Ecto neural progenitor cell (in vitro differentiated cells): ENCODE data around the gene MUC5AC.
"Not testable (repeated sequence)": the region's sequence is repeated elsewhere in the genome, so short reads cannot be mapped to it uniquely, and the experiment has no call there.

Source experiments
- DNase-seq: peaks from one replicate; pipeline ENCODE4 v3.0.0-alpha.2; 2018; ENCODE audit warnings: low spot score

MUC5AC gene

DNA sequence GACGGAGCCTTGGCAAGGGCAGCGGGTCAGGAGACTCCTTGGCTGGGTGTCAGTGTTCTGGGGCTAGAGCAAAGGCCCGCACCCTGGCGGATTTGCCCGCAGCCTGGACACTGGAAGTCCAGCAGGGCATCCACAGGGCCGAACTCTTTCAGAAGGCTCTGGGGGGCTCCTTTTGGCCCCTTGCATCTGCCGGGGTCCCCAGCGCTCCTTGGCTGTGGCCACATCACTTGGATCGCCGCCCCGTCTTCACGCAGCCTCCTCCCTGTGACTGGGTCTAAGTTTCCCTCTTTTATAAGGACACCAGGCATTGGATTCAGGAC, 20.0 kb downstream of the MUC5AC start:
- DNase-seq: no peak

DNA sequence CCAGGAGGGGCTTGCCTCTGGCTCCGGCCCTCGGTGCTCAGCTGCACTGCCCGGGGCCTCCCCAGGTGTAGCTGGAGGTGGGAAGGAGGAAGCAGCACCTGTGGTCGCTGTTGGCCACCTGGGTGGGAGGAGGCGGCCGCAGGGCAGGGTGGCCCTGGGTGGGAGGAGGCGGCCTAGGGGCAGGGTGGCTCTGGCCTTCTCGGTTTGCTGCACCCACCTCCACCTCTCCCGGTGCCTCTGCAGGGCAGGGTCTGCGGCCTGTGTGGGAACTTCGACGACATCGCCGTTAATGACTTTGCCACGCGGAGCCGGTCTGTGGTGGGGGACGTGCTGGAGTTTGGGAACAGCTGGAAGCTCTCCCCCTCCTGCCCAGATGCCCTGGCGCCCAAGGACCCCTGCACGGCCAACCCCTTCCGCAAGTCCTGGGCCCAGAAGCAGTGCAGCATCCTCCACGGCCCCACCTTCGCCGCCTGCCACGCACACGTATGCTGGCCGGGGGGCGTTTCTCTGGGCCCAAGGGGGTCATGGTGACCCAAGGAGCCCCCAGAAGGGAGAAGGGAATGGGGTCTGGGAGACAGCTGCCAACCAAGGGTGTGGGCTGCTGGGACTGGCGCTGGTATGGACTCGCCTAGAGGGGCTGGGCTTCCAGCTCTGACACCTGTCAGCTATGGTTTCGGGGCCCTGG, 20.6 kb downstream of the MUC5AC start:
- no peak for DNase-seq

GRCh38 chr11:1178906-1179305, 21.2 kb downstream of the MUC5AC start:
- no peak for DNase-seq

- DNase-seq: no peak
Measured at GRCh38 chr11:1179641-1180040, 21.9 kb downstream of the MUC5AC start.

DNA sequence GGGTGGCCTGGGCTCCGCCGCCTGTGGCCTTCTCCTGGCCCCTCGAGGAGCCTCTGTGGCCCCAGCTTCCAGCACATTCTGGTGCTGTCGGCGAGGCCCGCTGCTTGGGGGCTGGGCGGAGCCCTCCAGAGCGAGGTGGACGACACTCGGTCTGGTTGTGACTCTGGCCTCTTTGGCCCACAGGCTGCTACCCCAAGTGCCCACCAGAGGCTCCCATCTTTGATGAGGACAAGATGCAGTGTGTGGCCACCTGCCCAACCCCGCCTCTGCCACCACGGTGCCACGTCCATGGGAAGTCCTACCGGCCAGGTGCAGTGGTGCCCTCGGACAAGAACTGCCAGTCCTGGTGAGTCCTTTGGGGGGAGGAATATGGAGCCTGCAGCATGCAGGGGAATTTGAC, 22.4 kb downstream of the MUC5AC start:
- DNase-seq: no peak

DNA sequence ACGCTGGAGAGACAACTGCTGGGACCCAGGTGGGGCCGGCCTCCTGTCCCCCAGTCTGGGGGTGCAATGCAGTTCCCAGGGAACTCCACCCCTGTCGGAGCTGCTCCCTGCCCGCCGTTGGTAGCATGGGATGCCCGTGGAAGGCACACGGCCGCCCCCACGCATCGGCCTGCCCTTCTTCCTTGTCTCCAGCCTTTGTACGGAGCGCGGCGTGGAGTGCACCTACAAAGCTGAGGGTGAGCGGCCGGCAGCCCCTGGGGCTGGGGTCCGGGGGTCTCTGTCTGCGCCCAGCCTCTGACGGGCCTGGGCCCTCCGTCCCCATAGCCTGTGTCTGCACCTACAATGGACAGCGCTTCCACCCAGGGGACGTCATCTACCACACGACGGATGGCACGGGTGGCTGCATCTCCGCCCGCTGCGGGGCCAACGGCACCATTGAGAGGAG, 23.2 kb downstream of the MUC5AC start:
- no peak for DNase-seq

- no peak for DNase-seq
Measured at GRCh38 chr11:1181420-1181819, 23.7 kb downstream of the MUC5AC start.

DNA sequence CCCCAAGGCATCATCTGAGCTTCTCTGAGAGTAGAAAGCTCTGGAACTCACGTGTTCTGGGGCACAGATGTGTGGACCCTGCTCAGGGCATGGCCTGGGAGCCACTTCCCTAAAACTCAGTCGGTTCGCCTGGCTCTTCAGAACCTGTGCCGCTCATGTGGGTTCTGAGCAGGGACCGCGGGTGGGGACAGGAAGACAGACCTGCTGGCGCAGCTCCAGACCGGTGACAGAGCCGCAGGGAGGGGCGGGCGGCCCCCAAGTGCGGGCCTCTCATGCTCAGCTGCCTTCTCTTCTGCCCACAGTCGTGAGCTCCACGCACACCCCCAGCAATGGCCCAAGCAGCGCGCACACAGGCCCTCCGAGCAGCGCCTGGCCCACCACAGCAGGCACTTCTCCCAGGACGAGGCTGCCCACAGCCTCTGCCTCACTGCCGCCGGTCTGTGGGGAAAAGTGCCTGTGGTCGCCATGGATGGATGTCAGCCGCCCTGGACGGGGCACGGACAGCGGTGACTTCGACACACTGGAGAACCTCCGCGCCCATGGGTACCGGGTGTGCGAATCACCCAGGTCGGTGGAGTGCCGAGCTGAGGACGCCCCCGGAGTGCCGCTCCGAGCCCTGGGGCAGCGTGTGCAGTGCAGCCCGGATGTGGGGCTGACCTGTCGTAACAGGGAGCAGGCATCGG, 24.2 kb downstream of the MUC5AC start:
- no peak for DNase-seq

- not testable (repeated sequence) for DNase-seq
Measured at GRCh38 chr11:1184139-1184538, 26.4 kb downstream of the MUC5AC start.

GRCh38 chr11:1188451-1189130, 30.8 kb downstream of the MUC5AC start:
- not testable (repeated sequence) for DNase-seq

DNA sequence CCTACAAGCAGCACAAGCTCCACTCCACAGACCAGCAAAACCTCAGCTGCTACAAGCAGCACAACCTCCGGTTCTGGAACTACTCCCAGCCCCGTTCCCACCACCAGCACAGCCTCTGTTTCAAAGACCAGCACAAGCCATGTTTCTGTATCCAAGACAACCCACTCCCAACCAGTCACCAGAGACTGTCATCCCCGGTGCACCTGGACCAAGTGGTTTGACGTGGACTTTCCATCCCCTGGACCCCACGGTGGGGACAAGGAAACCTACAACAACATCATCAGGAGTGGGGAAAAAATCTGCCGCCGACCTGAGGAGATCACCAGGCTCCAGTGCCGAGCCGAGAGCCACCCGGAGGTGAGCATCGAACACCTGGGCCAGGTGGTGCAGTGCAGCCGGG, 32.1 kb downstream of the MUC5AC start:
- not testable (repeated sequence) for DNase-seq

DNA sequence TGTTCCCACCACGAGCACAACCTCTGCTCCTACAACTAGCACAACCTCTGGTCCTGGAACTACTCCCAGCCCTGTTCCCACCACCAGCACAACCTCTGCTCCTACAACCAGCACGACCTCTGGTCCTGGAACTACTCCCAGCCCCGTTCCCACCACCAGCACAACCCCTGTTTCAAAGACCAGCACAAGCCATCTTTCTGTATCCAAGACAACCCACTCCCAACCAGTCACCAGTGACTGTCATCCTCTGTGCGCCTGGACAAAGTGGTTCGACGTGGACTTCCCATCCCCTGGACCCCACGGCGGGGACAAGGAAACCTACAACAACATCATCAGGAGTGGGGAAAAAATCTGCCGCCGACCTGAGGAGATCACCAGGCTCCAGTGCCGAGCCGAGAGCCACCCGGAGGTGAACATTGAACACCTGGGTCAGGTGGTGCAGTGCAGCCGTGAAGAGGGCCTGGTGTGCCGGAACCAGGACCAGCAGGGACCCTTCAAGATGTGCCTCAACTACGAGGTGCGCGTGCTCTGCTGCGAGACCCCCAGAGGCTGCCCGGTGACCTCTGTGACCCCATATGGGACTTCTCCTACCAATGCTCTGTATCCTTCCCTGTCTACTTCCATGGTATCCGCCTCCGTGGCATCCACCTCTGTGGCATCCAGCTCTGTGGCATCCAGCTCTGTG, 34.2 kb downstream of the MUC5AC start:
- peak; percentile 27 for DNase-seq

- peak; percentile 28 for DNase-seq
Measured at GRCh38 chr11:1192741-1193325, 35.1 kb downstream of the MUC5AC start.

DNA sequence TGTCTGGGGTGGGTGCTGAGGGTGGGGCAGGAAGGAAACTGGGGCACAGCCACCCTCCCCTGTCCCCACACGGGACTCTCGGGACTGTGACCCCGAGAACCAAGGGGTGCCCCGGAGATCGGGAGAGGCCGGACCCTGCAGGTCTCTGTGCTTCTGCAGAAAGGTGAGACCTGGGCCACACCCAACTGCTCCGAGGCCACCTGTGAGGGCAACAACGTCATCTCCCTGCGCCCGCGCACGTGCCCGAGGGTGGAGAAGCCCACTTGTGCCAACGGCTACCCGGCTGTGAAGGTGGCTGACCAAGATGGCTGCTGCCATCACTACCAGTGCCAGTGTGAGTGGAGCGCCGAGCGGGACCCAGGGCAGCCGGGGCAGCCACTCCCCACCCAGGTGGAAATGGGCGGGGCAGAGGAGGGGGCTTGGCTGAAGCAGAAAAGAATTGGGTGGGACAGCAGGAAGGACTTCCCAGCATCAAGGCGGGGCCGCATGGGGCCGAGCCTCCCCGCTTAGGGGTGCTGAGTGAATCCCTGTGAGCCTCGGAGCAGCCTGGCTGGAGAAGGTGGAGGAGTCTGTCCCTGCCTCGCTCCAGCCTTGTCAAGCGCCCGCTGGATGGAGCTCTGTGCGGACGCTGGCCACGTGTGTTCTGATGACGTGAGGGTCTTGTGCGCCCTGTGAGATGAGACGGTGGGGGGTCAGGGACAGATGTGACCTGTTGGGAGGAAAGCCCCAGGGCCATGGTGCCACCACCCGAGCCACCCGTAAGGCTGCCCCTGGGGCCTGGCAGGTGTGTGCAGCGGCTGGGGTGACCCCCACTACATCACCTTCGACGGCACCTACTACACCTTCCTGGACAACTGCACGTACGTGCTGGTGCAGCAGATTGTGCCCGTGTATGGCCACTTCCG, 35.8 kb downstream of the MUC5AC start:
- peak; percentile 40 for DNase-seq

- peak; percentile 43 for DNase-seq
Measured at GRCh38 chr11:1194231-1194976, 36.7 kb downstream of the MUC5AC start.

DNA sequence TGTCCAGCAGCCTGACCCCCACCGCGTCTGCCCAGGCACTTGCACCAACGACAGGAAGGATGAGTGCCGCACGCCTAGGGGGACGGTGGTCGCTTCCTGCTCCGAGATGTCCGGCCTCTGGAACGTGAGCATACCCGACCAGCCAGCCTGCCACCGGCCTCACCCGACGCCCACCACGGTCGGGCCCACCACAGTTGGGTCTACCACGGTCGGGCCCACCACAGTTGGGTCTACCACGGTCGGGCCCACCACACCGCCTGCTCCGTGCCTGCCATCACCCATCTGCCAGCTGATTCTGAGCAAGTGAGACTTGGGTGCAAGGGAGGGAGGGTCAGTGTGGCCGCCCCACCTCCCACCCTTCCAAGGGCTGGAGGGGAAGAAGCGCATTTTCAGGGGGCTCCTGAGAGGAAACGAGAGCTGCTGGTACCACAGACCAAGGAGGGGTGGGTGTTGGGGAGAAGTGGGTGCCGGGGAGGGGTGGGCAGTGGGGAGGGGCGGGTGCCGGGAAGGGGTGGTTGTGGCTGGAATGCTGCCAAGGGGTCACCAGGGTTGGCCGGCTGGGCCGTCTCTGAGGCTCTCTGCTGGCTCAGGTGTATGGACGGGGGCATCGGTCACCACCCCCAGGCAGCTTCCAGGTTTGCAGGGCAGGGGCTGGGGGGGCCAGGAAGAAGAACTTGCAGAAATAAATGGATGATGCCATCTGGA, 37.4 kb downstream of the MUC5AC start:
- DNase-seq: peak; percentile 21

DNA sequence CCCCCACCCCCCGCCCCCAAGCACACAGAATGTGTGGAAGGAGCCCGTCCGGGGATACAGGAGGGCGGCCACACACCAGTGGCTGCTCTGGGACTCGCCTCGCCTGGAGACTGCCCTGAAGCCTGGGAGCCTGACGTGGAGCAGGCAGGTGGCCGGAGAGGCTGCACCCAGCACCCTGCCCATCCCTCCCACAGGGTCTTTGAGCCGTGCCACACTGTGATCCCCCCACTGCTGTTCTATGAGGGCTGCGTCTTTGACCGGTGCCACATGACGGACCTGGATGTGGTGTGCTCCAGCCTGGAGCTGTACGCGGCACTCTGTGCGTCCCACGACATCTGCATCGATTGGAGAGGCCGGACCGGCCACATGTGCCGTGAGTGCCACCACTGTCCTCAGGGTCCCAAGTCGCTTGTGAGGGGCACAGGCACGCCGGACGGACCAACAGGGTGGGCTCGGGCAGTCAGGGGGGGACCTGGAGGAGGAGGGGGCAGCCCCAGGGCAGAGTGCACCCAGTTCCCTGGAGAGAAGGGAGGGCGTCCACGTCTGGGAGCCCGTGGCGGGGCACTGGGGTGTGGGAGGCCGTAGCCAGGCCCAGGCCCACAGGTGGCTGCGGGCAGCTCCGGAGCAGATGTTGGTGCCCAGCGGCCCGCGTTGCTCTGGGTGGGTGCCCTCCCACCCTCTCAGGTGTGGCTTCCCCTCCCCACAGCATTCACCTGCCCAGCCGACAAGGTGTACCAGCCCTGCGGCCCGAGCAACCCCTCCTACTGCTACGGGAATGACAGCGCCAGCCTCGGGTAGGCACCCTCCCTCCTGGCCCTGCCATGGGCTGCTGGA, 38.1 kb downstream of the MUC5AC start:
- DNase-seq: peak; percentile 42

- peak; percentile 42 for DNase-seq
Measured at GRCh38 chr11:1196516-1197391, 39.0 kb downstream of the MUC5AC start.
